HG03175 (cell line): ENCODE measurements around the gene OFD1.

Experiments
- ATAC-seq: cut with Tn5 transposase; IDR thresholded peaks from one replicate; pipeline ENCODE4 v1.9.1; 2021; ENCODE audit warnings: mild to moderate bottlenecking, moderate library complexity; ENCODE audit not compliant: unreplicated experiment

Gene OFD1

DNA sequence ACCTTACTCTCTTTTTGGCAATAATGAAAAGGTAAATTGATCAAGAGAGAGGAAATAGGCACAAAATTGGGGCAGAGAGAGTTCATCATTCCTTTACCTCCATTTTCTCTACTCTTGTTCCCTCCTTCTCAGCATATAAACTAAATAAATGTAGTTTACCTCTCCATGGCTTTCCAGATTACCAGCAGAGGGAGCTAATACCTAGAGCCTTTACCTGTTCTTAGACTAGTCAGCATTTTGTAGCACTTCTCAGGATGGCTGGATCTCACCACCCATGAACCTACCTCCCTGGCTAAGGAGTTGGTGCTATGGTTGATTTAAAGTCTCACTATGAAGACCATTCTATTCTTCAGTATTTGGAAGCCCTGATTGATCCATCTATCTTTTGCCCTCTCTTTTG lies 15.7 kb downstream of the OFD1 start:
- ATAC-seq = no peak

DNA sequence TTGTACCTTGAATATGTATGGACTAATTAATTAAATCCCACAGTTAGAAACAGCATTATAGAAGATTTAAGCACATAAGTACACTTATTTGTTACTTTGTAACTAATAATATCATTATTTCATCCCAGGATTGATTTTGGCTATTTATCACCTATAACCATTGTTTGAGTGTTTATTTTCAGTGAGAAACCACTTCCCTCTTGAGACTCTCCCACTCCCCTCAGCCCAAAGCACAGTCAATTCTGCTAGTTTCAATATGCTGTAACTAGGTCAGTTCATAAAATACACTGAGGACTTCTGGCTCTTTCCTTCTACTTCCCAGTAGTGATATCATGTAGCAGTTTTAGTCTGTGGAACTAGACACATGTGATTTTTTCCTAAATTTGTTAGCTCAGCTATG lies 16.3 kb downstream of the OFD1 start:
- no peak for ATAC-seq

DNA sequence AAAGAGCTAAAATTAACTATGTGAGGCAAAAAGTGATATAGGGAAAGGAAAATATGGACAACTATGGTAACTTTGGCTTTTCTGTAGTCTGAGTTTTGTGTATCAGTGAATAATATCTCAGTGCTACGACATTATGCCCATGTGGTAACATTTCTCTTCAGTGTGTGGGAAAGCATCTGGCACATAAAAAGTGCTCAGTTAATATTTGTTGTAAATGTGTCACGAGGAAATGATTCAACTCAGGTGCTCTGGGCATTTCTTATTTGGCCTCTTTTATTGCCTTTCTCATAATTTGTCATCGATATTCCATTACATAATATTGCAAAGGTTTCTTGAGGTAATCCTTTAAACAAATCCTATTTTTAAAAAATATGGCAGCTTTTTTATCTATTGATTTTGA lies 17.6 kb downstream of the OFD1 start:
- no peak for ATAC-seq

DNA sequence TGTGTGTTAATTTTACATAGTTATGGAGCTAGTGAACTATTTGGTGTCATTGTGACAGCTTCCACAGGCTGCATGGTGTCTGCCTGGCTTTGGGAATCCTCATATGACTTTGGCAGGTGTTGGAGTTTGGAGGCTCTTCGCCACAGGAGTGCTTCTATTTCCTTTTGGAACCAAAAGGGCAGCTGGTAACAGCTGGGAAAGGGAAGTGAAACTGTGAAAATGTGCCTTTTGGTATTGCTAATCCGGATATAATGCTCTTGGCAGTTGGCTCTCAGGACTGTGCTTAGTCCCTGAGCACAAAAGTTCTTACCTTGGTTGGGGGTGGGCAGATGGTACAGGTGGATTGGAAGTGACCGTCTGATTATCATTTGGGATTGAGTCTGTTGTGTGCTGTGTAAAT lies 18.1 kb downstream of the OFD1 start:
- peak; percentile 74 for ATAC-seq

DNA sequence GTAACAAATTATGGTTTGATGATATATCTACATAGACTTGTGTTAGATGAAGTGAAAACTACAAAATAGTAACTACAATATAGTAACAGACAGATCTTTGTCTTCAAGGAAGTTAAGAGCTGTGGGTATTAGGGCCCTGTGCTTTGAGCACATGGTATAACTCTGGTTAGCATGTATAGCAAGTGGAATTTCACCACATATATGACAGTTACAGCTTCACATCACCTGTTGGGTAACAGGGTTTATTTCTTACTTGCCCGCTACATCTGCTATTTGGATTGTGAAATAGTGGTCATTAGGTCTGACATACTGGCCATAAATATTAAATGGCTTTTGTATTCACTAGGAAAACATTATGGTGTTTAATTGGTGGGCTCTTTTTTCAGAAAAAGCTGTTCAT lies 20.2 kb downstream of the OFD1 start:
- ATAC-seq = no peak

DNA sequence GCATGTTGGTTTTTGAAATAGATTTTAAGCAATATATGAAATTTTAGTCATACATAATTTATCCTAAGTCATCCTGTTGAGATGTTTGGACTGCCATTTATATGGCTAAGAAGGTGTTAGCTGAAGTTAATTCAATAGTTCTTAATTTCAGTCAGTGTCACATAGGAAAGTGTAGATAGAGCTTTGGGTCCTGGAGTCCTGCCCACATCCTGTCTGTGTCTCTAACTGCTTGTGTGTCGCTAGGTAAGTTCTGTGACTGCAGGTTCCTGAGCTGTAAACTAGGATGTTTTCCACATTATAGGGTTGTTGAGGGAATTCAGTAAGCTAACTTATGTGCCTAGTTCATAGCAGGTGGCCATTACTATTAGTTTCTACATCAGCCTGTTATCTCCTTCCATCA lies 20.7 kb downstream of the OFD1 start:
- ATAC-seq = peak; percentile 37

DNA sequence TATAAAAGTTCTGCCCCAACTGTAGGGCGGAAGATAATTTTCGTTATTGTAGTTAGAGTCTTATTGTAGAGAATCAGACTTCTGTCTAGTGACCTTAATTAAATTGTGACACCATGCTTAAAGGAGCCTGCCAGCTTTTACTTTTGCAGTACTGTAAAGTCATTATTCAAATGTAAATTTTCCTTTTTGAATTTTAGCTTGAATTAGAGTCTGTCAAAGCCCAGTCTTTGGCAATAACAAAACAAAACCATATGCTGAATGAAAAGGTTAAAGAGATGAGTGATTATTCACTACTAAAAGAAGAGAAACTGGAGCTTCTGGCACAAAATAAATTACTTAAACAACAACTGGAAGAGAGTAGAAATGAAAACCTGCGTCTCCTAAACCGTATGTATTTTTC lies 21.8 kb downstream of the OFD1 start:
- no peak for ATAC-seq

DNA sequence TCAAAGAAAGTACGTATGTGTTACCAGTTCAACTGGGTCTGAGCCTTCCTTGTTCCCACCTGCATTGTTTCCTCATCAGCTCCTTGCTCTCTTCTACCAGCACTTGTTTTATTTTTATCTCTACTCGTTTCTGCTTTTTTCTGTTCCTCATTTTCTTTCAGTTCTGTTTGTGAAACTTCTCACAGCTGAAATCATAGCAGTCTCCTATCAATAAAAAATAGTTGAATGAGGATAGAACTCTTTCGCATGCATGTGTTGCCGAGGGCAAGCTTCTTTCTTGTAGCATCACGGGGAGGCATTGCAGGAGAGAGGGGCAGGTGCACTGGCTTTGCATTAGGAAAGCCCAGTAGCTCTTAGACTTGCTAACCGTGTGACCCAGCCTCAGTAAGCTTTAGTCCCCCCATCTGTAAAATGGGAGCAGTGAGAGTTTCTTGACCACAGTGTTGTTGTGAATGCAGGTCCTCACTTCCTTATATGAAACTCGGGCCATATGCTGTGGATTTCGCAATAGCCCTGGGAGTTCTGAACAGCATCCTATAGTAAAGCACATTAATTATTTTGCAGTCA lies 24.7 kb downstream of the OFD1 start:
- ATAC-seq = peak; percentile 55

DNA sequence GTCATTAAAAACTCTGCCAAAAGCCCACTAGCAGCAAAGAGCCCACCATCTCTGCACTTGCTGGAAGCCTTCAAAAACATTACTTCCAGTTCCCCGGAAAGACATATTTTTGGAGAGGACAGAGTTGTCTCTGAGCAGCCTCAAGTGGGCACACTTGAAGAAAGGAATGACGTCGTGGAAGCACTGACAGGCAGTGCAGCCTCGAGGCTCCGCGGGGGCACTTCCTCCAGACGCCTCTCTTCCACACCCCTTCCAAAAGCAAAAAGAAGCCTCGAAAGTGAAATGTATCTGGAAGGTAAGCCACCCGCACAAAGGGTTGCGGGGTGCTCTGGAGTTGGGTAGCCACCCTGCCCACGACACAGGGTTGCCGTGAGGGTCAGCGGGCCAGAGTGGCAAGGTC lies 25.9 kb downstream of the OFD1 start:
- no peak for ATAC-seq

DNA sequence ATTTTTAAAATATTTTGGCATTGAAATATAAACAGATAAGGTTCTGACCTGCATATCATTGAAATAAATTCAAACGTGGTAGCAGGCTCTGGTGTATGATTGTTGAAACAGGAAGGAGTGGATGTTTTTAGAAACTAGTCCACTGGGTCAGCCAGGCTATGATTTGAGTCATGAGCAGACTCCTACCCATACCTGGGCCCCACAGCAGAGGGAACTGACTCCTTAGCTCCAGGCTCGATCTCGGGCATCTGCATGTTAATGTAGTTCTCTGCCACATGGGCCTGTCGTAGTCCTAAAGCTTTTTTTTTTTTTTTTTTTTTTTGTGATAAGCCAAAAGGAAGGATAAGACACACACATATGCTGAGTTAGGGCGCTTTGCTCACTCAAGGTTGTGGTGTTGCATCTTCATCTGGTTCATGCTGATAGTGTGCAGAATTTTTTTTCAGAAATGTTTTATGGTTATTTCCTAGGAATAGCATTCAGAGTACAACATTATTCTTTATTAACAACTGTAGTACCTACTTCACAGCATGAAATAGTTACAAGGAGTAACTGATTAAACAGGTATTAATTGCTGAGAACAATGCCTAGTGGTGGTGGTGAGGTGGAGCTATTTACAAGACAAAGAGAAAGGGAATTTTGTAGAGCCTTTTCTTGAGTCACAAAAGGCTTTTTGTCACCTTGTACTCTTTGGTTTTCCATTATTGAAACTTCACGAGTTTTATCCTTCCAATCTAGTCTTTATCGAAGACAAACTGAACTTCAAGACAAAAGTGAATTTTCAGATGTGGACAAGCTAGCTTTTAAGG lies 27.3 kb downstream of the OFD1 start:
- ATAC-seq = peak; percentile 74

DNA sequence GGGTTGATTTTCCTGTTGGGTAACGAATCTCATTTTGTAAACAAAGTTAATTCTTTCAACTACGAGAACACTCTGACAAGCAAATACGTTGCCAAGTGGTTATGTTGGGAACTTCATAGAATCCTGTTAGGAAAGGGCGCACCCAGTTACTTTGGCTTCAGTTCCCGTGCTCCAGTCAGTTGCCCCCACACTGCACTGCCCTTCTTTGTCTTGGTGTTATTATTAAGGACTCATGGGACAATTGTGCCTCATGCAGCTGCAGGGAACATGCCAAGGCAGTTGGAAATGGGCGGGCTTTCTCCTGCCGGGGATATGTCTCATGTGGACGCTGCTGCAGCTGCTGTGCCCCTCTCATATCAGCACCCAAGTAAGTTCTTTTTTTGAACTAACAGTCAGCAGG lies 28.9 kb downstream of the OFD1 start:
- no peak for ATAC-seq

DNA sequence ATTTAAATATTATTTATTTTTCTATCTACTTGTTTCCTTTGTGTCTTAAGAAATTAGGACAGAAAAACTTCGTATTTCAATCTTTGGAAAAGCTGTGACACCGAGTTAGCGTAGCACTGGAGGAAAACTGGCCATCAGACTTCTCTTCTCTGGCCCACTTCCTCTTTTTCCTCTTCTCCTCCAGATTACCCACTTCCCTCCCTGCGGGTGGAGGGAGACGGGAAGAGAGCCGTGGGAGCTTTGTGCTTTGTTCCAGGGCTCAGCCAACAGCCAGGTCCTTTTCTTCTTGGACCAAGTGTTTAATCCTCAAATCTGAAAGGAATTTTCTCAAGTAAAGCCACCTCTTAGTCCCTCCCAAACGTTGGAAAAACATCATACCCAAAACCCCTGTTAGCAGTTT lies 29.7 kb downstream of the OFD1 start:
- no peak for ATAC-seq

DNA sequence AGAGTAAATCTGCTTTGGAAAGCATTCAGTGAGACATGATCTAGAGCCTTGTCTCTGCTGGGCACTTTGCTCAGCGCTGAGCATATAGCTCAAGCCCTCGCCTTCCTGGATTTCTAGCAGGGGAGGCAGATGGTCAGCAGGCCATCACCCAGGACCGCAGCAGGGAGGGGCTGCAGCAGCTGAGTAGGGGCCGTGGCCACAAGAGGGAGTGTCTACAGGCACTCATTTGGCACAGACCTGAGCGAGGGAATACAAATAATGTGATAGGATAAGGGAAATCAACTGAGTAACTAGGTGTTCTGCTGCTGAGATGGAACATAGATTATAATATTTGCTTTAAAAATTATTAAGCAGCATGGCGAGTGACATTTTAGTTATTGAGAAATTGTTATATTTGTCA lies 30.2 kb downstream of the OFD1 start:
- ATAC-seq = no peak

DNA sequence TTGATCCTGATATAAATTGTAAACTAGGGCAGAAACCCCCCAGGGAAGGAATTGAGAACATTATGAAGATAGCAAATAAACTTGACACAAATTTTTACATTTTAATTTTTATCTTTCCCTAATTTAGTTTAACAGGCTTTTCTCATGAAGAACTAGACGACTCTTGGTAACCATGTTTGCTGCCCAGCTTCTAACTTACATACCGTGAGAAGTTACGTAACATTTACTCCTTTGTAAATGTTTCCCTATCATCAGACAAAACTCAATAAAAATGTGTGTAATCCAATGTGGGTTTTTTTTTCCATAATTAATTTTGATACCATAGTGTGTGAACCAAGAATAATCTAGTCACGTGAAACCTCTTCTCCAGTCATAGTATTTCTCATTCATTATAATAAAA lies 34.4 kb downstream of the OFD1 start:
- ATAC-seq = no peak

DNA sequence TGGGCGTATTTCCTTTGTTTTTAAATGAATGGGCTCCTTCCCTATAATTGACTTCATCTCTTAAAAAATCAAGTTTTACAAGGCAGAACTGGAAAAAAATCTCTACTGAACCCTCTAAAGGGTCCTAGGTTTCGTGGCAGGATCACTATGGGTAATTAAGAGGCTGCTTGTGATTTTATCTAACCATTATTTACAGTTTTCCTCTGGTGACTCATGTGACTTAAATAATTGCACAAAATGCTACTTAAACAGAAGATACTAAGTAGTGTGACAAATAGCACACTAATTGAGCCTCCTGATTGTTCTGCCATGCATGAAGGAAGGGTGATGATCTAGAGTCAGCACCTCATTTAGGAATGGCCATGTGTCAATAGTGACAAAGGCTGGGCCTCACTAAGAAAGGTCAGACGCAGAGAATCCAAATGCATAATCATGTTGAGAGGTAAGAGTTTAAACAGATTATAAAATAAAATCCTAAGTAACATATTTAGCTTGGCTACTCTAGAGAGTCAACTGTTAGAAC lies 35.5 kb downstream of the OFD1 start:
- no peak for ATAC-seq

DNA sequence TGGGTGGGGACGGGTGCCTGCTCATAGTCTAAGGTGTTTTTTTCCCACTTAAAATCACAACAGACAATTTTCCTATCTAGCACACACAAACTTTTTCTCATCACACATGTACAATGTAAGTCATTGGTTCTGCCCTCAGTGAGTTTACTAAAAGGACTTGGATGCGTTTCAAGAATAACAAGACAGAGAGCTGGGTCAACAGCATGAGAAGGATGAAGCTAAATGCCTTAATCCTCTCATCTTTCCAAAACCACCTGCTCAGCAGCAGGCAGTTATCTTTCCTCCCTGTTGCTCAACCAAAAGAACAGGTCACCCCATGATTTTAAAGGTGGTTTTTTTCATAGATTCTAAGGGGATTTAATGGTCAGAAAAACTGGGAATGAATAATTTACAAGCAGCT lies 40.1 kb downstream of the OFD1 start:
- ATAC-seq = no peak

DNA sequence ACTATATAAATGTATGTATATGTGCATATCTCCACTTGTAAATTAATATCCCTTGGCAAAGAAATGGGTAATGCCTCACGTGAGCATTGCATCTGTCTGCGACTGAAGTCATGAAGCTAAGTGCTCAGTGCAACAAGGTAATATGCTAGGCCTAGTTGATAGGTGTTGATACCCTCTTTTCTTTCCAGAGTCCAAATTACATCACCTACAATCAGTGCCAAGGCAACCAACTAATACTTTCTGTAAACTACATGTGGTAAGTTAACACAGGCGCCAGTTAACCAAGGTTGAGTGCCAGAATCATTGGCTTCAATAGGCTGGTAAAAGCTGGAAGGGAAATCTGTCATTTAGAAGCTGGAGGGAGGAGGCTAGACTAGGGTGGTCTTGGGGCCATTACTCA lies 41.3 kb downstream of the OFD1 start:
- no peak for ATAC-seq

DNA sequence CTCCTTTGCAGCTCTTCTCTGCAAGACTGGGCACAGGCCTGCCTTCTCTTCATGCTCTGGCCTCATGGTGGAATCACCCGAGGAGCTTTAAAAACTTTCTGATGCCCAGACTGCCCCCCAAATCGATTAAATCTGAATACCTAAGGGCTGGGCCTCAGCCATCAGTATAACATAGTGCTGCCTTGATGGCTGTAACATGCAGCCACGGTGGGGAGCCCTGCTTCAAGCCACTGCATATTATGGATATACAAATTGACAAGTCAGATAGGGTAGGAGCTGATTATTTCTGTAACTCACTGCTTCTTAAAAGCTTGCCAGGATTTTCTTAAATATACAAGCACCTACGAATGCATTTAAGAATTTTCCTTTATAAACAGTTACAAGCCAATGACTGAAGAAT lies 41.8 kb downstream of the OFD1 start:
- no peak for ATAC-seq

DNA sequence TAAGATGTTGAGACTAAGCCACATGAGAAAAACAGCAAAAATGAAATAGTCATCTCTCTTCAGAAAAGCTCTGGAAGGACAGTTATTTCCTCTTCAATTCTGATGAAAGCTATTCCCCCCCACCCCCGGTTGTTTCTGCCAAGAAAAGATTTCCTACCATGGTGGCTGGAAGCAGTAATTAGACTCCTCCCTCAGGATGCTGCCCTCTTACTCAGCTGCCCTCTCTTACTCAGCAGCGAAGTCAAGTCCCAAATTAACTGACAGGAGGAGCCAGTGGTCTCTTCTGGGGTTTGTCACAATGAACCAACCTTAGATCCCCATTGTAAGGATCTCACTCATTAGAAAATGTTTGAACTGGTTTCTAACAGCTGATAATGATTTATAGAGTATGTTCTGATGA lies 44.4 kb downstream of the OFD1 start:
- ATAC-seq = no peak

DNA sequence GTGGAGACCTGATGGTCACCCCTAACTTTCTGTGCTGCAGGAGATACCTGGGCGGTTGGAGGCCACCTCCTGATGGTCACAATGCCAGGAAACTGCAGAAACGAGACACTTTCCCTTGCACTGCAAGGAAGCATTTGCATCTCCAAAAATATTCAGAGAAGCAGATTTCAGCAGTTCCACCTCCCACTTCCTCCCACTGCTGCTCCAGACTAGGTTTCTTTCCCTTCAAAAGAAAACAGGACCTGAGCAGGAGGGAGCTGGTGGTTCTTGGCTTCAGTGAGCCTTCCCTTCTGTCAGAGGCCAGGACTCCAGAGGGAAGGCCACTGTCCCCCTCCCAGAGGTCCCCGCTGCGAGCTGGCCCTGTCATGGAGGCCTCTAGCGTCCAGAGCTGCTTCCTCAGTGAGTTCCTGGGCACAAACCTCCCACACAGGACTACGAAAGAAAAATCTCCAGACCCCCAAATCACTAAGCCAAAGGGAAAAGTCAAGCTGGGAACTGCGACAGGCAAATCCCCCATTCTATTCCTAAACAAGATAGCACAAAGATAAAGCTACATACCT lies 46.4 kb downstream of the OFD1 start:
- no peak for ATAC-seq

DNA sequence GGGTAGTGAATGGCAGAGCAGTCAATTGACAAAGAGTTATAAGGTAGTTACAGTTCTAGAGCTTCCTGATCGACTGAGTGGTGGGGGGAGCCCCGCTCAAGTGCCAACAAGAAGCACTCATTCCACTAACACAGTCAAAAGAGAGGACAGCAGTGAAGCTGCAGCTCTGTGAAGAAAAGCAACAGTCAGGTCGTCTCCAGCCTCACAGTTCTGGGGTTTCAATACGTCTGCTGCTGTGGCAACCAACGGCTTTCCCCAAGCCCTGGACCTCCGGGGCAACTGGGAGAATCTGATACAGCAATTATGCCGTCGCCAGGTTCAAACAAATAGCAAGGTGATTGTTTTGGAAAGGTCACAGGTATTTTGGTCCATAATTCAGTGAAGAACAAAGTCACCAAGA lies 51.5 kb downstream of the OFD1 start:
- no peak for ATAC-seq
